IPS DF 4.7 (cell line): ENCODE data around the gene PAFAH1B2.
"Not testable (repeated sequence)": the region's sequence is repeated elsewhere in the genome, so short reads cannot be mapped to it uniquely, and the experiment has no call there.

Experiments
- DNase-seq: peaks from one replicate; pipeline ENCODE4 v3.0.0-alpha.2; 2013; ENCODE audit warnings: low spot score; ENCODE audit errors: extremely low read depth

The PAFAH1B2 gene

GRCh38 chr11:117127171-117127901 is 16.8 kb upstream of the PAFAH1B2 start:
- no peak for DNase-seq

GRCh38 chr11:117128289-117128688 is 15.8 kb upstream of the PAFAH1B2 start:
- DNase-seq: no peak

- DNase-seq: not testable (repeated sequence)
Measured at GRCh38 chr11:117130396-117130795, 13.7 kb upstream of the PAFAH1B2 start.

GRCh38 chr11:117130879-117131278 is 13.2 kb upstream of the PAFAH1B2 start:
- DNase-seq: no peak

GRCh38 chr11:117134431-117134830 is 9.7 kb upstream of the PAFAH1B2 start:
- DNase-seq: no peak

- not testable (repeated sequence) for DNase-seq
Measured at GRCh38 chr11:117134979-117135378, 9.1 kb upstream of the PAFAH1B2 start.

GRCh38 chr11:117137223-117138086 is 6.6 kb upstream of the PAFAH1B2 start:
- not testable (repeated sequence) for DNase-seq

- DNase-seq: no peak
Measured at GRCh38 chr11:117143390-117143789, 697 bp upstream of the PAFAH1B2 start.

GRCh38 chr11:117144477-117145392 is 648 bp downstream of the PAFAH1B2 start:
- DNase-seq: no peak

GRCh38 chr11:117145393-117145761 is 1.3 kb downstream of the PAFAH1B2 start:
- no peak for DNase-seq

- DNase-seq: no peak
Measured at GRCh38 chr11:117146521-117146920, 2.4 kb downstream of the PAFAH1B2 start.

GRCh38 chr11:117152066-117152465 is 8.0 kb downstream of the PAFAH1B2 start:
- no peak for DNase-seq

GRCh38 chr11:117154468-117154867 is 10.4 kb downstream of the PAFAH1B2 start:
- DNase-seq: no peak

GRCh38 chr11:117157507-117157906 is 13.4 kb downstream of the PAFAH1B2 start:
- no peak for DNase-seq

- DNase-seq: no peak
Measured at GRCh38 chr11:117159892-117160291, 15.8 kb downstream of the PAFAH1B2 start.

- DNase-seq: no peak
Measured at GRCh38 chr11:117160826-117161225, 16.7 kb downstream of the PAFAH1B2 start.

- no peak for DNase-seq
Measured at GRCh38 chr11:117166491-117166890, 22.4 kb downstream of the PAFAH1B2 start.

GRCh38 chr11:117169736-117170135 is 25.6 kb downstream of the PAFAH1B2 start:
- DNase-seq: no peak

GRCh38 chr11:117170210-117170609 is 26.1 kb downstream of the PAFAH1B2 start:
- DNase-seq: no peak

- no peak for DNase-seq
Measured at GRCh38 chr11:117171007-117171403, 26.9 kb downstream of the PAFAH1B2 start.

- DNase-seq: no peak
Measured at GRCh38 chr11:117171404-117172061, 27.4 kb downstream of the PAFAH1B2 start.
